ENCODE results near the gene SLC22A7.

The SLC22A7 gene

GRCh38 chr6:43297644-43298564 is at the start of gene SLC22A7:
SLC22A7 (plus strand) TSS chr6:43298260; CDS start chr6:43298359, 99 bp downstream.
- peak; percentile 52 for DNase-seq (ENCODE audit: low spot score)

DNA sequence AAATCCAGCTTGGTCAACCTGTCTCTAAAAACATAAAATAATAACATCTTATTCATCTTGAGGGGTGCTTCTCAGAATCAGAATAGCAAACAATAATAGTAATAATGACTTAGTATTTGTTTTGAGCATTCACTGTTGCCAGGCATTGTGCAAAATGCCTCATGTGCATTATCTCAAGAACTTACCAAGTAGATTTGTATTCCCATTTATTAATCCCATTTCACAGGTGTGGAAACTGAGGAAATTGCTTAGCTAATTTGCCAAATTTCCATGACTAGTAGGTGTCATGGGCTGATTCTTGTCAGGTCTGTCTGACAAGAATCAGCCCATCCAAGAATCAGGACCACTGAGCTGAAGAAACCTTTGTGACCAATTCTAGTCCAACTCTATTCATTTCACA is 49.3 kb upstream of the SLC22A7 start:
- DNase-seq (ENCODE audit: low spot score) = no peak

DNA sequence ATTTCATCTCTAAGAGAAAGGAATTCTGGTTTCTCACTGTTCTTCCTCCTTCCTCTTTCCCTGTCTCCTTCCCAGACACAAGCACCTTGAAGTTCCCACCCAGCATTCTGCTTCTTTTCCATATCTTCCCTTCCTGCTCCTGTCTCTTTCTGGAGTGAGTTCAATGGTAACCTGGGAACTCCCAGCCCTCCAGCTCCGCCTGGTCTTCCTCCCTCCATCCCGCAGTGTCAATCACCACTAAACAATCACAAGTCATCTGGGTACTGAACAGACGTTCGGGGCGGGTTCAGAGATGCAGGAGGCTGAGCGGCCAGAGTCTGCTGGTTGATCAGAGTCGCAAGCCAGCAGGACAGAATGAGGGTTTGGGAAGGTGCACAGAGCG is 47.1 kb upstream of the SLC22A7 start:
- DNase-seq (ENCODE audit: low spot score) = no peak

DNA sequence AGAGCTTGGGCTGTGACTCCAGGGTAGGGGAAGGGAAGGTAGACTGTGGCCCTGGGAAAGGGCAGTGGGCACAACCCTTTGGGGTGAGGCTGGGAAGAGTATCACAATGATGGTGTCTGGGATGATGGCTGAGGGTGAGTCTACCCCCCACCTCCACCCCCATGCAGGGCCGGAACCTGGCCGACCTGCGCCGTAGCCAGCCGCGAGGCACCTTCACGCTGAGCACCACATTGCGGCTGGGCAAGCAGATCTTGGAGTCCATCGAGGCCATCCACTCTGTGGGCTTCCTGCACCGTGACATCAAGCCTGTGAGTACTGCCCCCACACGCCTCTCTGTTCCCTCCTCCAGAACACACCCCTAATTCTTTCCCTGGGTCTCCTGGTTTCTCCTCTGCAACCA is 44.7 kb upstream of the SLC22A7 start:
- DNase-seq (ENCODE audit: low spot score) = no peak

DNA sequence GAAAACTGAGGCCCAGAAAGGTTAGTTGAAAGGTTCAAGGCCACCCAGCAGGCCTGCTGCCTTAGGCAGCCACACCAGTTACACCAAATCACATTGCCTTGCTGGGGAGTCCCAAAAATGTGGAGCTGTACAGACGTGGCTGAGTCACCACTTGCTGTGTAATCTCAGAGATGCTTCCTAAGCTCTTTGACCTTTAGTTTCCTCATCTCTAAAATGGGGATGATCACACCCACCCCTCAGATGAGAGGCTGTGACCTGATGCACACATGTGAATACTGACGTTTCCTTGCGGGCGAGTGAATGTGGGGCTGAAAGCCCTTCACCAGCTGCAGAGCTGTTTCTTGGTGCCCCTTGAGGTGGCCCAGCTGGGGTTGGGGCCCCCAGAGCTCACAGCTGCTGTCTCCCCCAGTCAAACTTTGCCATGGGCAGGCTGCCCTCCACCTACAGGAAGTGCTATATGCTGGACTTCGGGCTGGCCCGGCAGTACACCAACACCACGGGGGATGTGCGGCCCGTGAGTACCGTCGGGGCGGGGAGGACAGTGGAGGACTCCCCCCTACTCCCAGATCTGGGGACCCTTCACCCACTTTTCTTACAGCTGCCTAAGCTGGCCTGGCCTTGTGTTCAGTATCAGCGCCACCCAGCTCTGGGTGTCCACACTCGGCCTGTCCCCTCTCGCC is 43.8 kb upstream of the SLC22A7 start:
- DNase-seq (ENCODE audit: low spot score) = no peak

- DNase-seq (ENCODE audit: low spot score) = no peak
Observed at GRCh38 chr6:43254846-43255245, 43.2 kb upstream of the SLC22A7 start.

- no peak for DNase-seq (ENCODE audit: low spot score)
Observed at GRCh38 chr6:43255408-43256054, 42.5 kb upstream of the SLC22A7 start.

GRCh38 chr6:43256670-43257366 is 41.2 kb upstream of the SLC22A7 start:
- DNase-seq (ENCODE audit: low spot score) = no peak

DNA sequence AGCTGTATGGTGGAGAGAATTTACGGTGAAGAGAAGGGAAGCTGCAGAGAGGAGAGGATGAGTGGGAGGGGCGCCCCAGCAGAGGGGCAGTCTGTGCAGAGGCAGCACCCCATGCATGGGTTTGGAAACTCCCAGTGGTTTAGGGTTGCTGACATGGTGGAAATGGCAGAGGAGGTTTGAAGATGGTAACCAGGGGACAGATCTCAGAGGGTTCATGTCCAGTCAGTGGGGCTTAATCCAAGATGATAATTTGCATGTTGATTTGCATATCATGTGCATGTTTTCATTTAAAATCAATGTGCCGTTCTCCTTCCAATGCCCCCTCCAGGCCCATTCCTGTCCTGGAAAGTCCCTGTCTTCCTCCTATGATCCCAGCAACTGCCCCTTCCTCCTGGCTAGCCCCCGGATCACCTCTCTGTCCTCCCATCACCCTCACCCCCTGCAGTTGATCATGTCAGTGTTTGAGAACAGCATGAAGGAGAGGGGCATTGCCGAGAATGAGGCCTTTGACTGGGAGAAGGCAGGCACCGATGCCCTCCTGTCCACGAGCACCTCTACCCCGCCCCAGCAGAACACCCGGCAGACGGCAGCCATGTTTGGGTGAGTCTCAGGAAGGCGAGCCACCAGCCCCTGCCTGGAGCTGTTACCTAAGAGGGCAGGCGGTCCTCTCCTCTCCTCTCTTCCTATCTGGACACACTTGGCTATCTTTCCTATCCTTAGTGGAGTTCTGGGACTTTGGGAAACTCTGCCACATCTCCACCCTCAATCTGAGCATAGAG is 40.5 kb upstream of the SLC22A7 start:
- no peak for DNase-seq (ENCODE audit: low spot score)

DNA sequence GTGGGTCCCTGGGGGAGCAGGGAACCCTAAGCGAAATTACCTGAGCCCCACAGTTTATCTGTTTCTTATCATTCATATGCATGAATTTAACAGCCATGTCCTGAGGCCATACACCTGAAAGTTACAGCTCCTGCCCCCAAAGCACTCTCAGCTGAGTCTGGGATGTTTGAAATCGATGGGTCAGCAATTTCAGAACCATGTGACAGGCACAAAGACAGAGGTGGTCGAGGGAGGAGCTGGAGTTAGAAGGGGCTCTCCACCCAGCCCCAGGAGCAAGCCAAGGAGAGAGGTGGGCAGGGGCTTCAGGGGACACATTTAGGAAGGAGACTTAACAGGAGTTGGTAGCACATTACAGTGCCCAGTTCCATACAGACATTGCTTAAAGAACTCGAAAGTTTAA is 39.9 kb upstream of the SLC22A7 start:
- DNase-seq (ENCODE audit: low spot score) = no peak

DNA sequence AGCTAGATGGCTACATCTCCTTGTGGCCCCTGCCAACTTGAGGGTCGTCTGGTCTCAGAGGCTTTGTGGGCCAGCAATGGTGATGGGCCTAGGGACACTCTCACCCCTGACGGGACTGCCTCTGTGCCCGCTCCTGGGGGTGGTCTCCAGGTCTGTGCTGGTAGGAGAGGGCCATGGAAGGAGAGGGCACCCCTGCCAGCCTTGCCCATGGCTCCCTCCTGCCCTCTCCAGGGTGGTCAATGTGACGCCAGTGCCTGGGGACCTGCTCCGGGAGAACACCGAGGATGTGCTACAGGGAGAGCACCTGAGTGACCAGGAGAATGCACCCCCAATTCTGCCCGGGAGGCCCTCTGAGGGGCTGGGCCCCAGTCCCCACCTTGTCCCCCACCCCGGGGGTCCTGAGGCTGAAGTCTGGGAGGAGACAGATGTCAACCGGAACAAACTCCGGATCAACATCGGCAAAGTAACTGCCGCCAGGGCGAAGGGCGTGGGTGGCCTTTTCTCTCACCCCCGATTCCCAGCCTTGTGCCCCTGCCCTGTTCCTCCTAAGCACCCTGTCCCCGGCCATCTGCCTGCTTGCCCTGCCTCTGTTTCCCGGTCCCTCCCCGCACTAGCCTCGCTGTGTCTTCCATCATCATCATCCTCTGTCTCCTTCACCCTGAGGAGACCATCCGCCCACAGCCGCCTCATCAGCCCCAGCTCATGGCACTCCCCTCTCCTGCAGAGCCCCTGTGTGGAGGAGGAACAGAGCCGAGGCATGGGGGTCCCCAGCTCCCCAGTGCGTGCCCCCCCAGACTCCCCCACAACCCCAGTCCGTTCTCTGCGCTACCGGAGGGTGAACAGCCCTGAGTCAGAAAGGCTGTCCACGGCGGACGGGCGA is 39.0 kb upstream of the SLC22A7 start:
- no peak for DNase-seq (ENCODE audit: low spot score)

DNA sequence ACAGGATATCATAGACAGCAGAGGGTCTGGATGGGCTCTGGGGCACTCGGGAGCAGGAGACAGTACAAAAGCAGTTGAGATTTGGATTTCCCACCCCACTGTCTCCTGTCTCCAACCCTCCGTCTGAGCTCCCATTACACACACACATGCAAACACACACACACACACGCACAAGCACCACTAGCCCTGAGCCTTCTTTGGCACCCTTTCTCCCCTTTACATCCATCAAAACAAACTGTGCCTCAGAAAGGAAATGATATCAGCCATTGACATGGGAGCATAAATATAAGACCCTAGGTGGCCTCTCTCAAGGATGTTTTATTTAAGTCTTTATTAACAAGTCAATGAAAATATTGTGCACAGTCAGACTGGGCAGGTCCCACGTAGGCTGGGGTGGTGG is 37.3 kb upstream of the SLC22A7 start:
- DNase-seq (ENCODE audit: low spot score) = no peak

DNA sequence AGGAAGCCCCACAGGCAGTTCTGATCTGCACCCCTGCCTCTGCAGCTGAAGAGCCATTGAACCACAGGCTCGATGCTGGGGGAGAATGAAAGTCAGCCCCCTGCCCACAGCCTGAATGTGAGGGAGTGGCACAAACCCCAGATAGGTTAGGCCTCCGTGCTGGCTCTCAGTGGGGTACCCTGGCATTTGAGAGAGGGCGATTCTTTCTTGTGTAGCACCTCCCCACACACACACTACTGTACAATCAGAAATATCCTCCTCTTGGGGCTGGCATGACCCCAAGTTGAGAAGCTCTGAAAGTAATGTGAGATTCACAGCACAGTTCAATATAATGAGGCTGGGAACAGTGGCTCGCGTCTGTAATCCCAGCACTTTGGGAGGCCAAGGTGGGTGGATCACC is 36.9 kb upstream of the SLC22A7 start:
- no peak for DNase-seq (ENCODE audit: low spot score)

DNA sequence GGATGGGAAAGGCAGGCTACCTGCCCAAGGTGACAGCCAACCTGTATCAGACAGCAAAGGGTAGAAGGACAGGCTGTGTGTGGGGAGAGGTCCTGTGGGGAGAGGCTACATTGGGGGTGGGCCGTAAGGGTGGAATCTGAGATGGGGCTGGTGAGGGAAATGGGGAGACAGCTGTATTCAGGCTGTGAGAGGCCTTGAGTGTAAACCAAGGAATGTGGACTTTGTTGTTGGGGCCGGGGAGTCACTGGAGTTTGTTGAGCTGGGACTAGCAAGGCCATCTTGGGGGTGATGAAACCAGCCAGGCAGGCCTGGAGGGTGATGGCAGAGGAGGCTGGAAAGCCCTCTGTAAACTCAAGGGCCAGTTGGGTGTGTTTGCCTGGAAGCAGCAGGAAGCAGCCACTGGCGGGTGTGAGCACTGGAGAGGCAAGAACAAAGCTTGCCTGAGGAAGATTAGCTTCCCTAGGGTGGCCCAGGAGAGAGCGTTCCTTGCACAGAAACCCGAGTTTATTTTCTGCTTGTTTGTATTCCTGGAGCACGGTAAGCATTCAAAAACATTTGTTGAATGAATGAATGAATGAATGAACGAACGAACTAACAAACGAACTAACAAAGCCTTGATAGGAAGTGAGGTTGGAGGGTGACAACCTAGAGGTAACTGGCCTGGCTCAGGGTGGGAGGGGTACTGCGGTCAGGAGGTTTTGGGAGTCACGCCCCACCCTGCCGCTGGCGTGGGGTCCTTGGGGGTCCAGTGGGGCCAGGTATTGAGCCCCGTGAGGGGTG is 35.9 kb upstream of the SLC22A7 start:
- DNase-seq (ENCODE audit: low spot score) = no peak

DNA sequence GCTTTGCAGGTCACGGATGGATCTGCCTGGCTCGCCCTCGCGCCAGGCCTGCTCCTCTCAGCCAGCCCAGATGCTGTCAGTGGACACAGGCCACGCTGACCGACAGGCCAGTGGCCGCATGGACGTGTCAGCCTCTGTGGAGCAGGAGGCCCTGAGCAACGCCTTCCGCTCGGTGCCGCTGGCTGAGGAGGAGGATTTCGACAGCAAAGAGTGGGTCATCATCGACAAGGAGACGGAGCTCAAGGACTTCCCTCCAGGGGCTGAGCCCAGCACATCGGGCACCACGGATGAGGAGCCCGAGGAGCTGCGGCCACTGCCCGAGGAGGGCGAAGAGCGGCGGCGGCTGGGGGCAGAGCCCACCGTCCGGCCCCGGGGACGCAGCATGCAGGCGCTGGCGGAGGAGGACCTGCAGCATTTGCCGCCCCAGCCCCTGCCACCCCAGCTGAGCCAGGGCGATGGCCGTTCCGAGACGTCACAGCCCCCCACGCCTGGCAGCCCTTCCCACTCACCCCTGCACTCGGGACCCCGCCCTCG is 35.2 kb upstream of the SLC22A7 start:
- DNase-seq (ENCODE audit: low spot score) = no peak

DNA sequence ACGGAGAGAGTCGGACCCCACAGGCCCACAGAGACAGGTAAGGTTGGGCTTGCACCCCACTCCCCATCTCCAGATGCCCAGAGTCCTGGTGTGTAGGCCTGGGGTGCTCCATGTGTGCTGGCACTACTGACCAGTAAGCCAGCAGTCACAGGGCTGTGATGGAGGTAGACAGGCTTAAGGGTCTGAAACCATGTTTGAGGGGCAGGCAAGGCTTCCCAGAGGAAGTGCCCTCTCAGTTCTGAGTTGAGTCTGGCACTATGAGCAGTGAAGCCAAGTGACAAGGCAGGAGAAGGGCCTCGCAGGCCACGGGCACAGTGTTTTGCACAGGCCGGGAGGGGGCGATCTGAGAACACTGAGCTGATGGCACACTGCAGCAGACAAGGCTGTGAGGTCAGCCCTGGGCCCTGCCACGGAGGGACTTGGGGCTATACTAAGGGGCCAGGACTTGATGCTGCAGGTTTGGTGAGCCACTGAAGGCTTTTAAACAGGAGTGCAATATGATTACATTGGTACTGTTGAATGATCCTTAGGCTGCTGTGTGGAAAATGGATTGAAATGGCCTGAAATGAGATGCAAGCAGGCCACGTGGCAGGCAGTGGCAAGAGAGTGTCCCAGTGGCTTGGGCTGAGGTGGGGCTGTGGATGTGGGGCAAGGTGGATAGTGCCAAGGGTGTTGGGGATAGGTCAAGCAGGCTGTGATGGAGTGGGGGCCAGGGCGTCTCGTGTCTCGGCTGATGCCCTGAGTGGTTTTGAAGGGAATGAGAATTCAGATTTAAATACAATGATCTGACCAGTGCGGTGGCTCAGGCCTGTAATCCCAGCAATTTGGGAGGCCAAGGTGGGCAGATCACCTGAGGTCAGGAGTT is 34.5 kb upstream of the SLC22A7 start:
- DNase-seq (ENCODE audit: low spot score) = no peak

- no peak for DNase-seq (ENCODE audit: low spot score)
Observed at GRCh38 chr6:43264599-43265145, 33.4 kb upstream of the SLC22A7 start.

GRCh38 chr6:43265564-43265963 is 32.5 kb upstream of the SLC22A7 start:
- DNase-seq (ENCODE audit: low spot score) = no peak
